RWPE2 (cell line): ENCODE results near the gene RAPGEF4.

Experiments used
- ATAC-seq: fragments of 200-7000 bp; cut with Tn5 transposase; 3 replicates; pipeline ENCODE4 v1.9.1; 2021; ENCODE audit warnings: low read depth
- DNase-seq: peaks from one replicate; pipeline ENCODE4 v3.0.0-alpha.2; 2020; ENCODE audit warnings: low spot score
- H3K27ac ChIP-seq: fragments of 450-650 bp; 2 replicates; pipeline ENCODE4 v1.5.1; 2017; ENCODE audit warnings: mild to moderate bottlenecking; ENCODE audit not compliant: poor library complexity, severe bottlenecking
- H3K27me3 ChIP-seq: fragments of 250-450 bp; sonication (Bioruptor Pico); 2 replicates; pipeline ENCODE4 v1.5.1; 2021; ENCODE audit warnings: mild to moderate bottlenecking, moderate library complexity; ENCODE audit not compliant: insufficient read depth, poor library complexity, severe bottlenecking
- H3K36me3 ChIP-seq: fragments of 250-450 bp; sonication (Bioruptor Pico); 2 replicates; pipeline ENCODE4 v1.5.1; 2020; ENCODE audit warnings: low read depth, mild to moderate bottlenecking, moderate library complexity
- H3K4me1 ChIP-seq: fragments of 250-450 bp; sonication (Bioruptor Pico); 2 replicates; pipeline ENCODE4 v1.5.1; 2021; ENCODE audit warnings: mild to moderate bottlenecking, moderate library complexity; ENCODE audit not compliant: insufficient read depth, poor library complexity, severe bottlenecking
- H3K4me3 ChIP-seq: fragments of 250-450 bp; sonication (Bioruptor Pico); 2 replicates; pipeline ENCODE4 v1.5.1; 2021; ENCODE audit warnings: mild to moderate bottlenecking, moderate library complexity; ENCODE audit not compliant: severe bottlenecking
- H3K9me3 ChIP-seq: fragments of 250-450 bp; sonication (Bioruptor Pico); 2 replicates; pipeline ENCODE4 v1.5.1; 2021; ENCODE audit warnings: mild to moderate bottlenecking, moderate library complexity; ENCODE audit not compliant: severe bottlenecking
- CTCF ChIP-seq: fragments of 450-650 bp; IDR thresholded peaks from one replicate; pipeline ENCODE4 v1.5.1; 2017; ENCODE audit warnings: mild to moderate bottlenecking, moderate library complexity; ENCODE audit not compliant: poor library complexity, severe bottlenecking

Gene RAPGEF4

DNA sequence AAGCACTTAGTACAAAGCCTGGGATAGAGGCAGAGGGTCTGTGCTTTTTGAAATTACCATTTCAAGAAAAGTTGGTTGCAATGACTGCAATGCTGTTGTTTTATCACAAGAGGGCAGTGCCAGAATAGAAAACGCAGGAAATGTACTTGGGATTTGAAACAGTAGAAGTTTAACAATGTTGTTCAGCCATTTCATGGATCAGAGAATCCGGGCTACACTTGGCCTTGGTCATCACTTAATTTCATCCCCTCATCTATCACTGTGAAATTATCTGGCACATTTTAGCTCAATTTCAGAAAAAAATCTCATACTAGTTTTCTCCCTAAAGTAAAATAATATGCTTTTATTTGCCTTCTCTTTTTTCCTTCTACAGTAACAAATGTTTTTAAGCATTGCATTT, 70.8 kb downstream of the RAPGEF4 start:
- Histone ChIP-seq H3K4me1 (no peaks in the 10 kb centered on the region), H3K4me3 (no peak overlapping the region), H3K27ac (no peak overlapping the region), H3K27me3 (no peaks in the 10 kb centered on the region), H3K9me3 (peaks cover 6% of the 10 kb centered on the region), H3K36me3 (no peaks in the 10 kb centered on the region)
- no peak for DNase-seq
- 0 out of 3 replicates have a peak, but pooled peaks have one; percentile 31 for ATAC-seq
- TF ChIP-seq CTCF: peak; percentile 96

DNA sequence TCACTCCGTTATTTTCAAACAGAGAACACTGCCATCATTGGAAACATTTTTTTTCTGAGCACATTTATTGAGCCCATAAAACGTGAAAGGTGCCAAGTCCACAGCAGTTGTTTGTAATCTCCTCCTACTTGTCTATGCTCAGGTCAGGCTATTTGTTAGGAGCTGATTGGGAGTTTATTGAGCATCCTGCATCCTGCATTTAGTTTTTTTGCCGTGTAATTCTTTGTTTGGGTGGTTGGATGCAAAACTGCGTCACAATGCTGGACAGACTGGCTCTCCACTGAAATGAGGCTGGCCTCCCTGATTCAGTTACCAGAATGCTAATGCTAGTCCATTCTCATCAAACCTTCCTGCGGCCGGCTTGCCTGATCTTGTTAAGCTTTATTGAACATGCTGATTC, 71.4 kb downstream of the RAPGEF4 start:
- ATAC-seq: no peak
- H3K4me3 ChIP-seq: no peak overlapping the region
- TF ChIP-seq CTCF: no peak

GRCh38 chr2:172808156-172808555, 72.5 kb downstream of the RAPGEF4 start:
- Histone ChIP-seq H3K9me3 (peaks cover under 1% of the 10 kb centered on the region), H3K27ac (no peak overlapping the region), H3K36me3 (no peaks in the 10 kb centered on the region), H3K27me3 (no peaks in the 10 kb centered on the region), H3K4me3 (no peak overlapping the region), H3K4me1 (no peaks in the 10 kb centered on the region)
- no peak for TF ChIP-seq CTCF
- no peak for ATAC-seq
- no peak for DNase-seq

More for the DNA sequence above, 71.4 kb downstream of the RAPGEF4 start:
- Histone ChIP-seq H3K27ac (no peak overlapping the region), H3K36me3 (no peaks in the 10 kb centered on the region), H3K4me1 (no peaks in the 10 kb centered on the region), H3K27me3 (no peaks in the 10 kb centered on the region), H3K9me3 (peaks cover 6% of the 10 kb centered on the region)
- no peak for DNase-seq

DNA sequence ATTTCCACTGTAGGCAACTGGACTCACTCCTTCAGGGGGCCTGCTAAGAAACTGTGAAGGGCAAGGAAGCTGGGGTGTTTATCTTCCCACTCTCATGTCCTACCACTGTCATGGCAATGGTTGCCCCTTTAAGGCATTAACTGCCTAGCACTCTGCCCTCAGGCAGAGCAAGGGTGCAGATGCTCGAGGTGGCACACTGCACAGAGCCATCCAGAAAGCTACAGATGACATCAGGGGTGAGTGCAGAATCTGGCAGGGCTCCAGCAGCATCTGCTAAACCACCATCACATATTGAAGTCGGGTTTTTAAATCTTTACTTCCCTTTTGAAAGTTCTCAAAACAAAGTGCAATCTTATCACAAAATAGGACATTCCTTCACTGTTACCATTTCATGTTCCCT, 75.4 kb downstream of the RAPGEF4 start:
- ATAC-seq (no peak), DNase-seq (no peak)
- no peak overlapping the region for H3K27ac ChIP-seq
- no peak for TF ChIP-seq CTCF
- H3K4me3 ChIP-seq: no peak overlapping the region
- no peaks in the 10 kb centered on the region for H3K36me3 ChIP-seq
- no peaks in the 10 kb centered on the region for H3K9me3 ChIP-seq
- H3K4me1 ChIP-seq: no peaks in the 10 kb centered on the region
- no peaks in the 10 kb centered on the region for H3K27me3 ChIP-seq

DNA sequence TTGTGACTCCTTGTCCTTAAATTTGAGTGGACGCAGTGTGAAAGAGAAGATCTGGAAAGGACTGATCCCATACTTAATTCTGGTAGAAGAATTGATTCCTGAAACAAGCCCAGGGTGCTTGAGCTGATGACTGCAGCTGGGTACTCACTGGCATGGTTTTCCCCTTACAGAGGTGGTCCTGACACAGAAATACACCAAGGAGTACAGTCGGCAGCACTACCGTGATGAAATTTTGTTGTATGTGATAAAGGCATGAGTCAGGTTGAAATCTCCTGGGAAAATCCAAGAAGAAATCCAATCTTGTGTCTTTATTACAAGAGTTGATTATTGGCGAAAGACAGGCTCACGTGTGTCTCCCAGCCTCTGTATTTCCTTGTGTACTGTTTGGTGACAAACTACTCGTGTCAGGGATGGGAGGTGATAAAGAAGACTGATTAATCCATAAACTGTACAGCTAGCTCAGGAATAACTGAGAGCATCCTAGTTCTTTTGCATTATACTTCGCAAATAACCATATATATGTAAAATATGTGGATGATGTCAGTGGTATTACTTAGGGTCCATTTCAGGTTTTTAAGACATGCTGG, 76.6 kb downstream of the RAPGEF4 start:
- DNase-seq: no peak
- H3K4me3 ChIP-seq: no peak overlapping the region
- no peaks in the 10 kb centered on the region for H3K9me3 ChIP-seq
- ATAC-seq: no peak
- H3K27ac ChIP-seq: no peak overlapping the region
- TF ChIP-seq CTCF: no peak
- no peaks in the 10 kb centered on the region for H3K27me3 ChIP-seq
- no peaks in the 10 kb centered on the region for H3K36me3 ChIP-seq
- no peaks in the 10 kb centered on the region for H3K4me1 ChIP-seq
